ENCODE results near the gene HEBP1. TPM values are rescaled to one million over a fixed set of nuclear protein-coding genes. Genes with fewer than 3 reads are reported as not detected.

The HEBP1 gene
- total RNA-seq, 4 donors from 2014 or later, result 44.5 to 78.0 (median 49.0) TPM

DNA sequence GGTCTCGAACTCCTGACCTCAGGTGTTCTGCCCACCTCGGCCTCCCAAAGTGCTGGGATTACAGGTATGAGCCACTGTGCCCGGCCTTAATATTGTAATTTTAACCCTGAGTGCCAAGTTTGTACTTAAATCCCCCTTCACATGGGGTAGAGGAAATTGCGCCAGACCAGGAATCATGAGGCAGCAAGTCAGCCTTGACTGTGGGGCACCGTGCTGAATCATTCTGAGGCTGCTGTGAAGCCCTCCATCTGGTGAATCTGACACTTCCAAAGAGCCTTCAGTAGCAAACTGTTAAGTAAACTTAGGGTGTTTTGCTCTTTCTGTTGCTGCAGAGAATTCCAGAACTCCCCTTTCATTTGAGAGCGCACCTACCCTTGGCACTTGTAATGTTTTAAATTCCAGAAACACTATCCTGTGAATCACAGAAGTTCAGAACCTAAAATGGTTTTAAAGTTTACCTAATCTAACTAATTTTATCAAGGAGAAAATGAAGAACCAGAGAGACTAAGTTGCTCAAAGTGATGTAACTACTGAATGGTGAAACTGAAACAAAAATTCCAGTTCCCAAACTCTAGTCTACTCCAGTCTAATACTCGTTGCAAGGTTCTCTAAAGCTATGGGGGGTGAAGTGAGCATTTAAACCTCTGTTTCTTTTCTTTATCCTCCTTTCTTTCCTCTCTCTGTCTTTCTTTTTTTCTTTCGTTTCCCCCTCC is 7.5 kb downstream of the HEBP1 start:
- TF ChIP-seq, protein P1, sequence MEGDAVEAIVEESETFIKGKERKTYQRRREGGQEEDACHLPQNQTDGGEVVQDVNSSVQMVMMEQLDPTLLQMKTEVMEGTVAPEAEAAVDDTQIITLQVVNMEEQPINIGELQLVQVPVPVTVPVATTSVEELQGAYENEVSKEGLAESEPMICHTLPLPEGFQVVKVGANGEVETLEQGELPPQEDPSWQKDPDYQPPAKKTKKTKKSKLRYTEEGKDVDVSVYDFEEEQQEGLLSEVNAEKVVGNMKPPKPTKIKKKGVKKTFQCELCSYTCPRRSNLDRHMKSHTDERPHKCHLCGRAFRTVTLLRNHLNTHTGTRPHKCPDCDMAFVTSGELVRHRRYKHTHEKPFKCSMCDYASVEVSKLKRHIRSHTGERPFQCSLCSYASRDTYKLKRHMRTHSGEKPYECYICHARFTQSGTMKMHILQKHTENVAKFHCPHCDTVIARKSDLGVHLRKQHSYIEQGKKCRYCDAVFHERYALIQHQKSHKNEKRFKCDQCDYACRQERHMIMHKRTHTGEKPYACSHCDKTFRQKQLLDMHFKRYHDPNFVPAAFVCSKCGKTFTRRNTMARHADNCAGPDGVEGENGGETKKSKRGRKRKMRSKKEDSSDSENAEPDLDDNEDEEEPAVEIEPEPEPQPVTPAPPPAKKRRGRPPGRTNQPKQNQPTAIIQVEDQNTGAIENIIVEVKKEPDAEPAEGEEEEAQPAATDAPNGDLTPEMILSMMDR (IDR thresholded peaks at IDR 0.05), result no peak
- peak; percentile 87 for ATAC-seq (ENCODE audit: low FRiP score)
- peak; percentile 58 for DNase-seq (ENCODE audit: low spot score)

DNA sequence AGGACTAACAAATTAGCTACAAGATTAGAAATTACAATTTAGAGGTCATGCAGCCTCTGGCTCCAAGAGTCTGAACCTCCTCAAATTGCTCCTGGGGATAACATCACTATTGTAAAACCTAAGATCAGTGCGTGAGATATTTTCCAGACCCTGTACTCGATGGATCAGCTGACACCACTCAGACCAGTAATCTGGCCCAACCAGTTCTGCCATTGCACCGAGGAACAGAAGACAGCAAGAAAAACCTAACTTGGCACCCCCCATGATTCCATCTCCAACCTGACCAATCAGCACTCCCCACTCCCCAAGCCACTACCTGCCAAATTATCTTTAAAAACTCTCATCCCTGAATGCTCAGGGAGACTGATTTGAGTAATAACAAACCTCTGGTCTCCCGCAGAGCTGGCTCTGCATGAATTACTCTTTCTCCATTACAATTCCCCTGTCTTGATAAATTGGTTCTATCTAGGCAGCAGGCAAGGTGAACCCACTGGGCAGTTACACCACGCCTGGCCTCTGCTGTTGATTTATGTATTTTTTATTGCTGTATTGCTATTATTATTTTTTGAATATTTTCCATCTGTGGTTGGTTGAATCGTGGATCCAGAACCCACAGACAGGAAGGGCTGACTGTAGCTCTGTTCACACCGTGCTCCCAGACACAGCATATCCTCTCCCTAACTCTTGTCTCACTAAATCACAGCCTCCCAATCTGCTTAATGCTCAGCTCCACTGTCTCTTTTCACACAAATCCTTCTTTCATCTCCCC is 9.2 kb downstream of the HEBP1 start:
- DNase-seq (ENCODE audit: low spot score) (no peak), ATAC-seq (ENCODE audit: low FRiP score) (no peak)
- TF ChIP-seq, protein P1 (IDR thresholded peaks at IDR 0.05), result no peak

DNA sequence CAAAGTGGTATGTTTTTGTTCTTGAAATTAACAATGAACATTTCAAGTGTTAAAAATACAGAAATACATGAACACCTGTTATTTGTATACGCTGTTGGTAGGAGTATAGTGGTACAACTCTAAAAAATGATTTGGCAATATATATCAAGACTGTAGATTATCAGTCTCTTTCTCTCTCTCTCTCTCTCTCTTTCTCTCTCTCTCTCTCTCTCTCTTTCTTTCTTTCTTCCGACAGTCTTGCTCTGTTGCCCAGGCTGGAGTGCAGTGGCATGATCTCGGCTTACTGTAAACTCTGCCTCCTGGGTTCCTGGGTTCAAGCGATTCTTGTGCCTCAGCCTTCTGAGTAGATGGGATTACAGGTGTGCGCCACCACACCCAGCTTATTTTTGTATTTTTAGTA is 12.6 kb downstream of the HEBP1 start:
- DNase-seq (ENCODE audit: low spot score), result no peak
- TF ChIP-seq, protein P1 (IDR thresholded peaks at IDR 0.05), result no peak
- ATAC-seq (ENCODE audit: low FRiP score), result no peak

DNA sequence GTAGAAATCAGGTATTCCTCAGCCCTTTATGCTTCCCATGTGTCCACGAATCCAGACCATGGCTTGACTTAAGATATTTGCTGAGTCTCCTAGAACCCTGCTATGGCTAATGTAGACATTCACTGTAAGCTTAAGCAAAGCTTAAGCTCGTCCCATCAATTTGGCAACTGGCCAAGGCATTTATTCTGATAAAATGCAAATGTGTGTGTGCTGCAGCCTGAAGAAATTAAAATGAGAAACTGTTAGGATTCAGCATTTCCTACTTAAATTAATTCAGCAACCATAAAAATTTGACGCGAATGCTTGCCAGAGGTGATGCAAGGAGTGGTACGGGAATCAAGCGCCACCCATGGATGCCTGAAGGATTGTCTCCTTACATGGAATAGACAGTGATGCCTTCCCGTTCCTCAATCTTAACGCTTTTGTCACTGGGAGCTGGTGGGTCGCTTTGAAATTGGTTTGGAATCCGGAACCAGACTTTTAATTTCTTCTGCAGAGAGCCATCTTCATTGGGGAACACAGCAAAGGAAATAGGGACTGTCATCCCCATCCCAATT is 13.2 kb downstream of the HEBP1 start:
- no peak for DNase-seq (ENCODE audit: low spot score)
- TF ChIP-seq, protein P1 (IDR thresholded peaks at IDR 0.05), result no peak
- no peak for ATAC-seq (ENCODE audit: low FRiP score)

DNA sequence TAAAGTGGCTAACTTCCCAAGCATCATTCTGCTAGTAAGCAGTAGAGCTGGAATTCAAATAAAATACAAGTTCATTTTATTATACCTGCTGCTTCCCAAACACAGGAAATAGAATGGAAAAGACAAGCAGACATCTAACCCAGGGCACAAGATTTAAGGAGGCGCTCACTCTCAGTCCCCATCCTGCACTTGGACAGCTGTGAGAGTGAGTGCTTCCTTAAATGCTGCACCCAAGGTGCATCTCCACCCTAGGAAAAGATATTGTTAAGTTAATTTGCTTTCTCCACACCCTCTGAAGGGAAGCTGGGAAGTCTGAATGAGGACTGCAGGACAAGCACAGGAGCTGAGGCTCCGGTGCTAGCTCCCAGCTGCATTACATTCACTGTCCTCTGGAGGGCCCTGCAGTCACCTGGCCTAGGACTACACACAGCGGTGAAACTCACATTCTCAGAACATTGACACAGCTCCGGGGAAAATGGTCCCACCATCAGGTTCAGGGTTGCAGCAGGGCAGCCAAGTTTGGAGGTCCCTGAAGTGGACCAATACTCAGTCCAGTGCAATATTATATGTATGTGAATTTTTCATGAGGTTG is 14.2 kb downstream of the HEBP1 start:
- ATAC-seq (ENCODE audit: low FRiP score), result no peak

DNA sequence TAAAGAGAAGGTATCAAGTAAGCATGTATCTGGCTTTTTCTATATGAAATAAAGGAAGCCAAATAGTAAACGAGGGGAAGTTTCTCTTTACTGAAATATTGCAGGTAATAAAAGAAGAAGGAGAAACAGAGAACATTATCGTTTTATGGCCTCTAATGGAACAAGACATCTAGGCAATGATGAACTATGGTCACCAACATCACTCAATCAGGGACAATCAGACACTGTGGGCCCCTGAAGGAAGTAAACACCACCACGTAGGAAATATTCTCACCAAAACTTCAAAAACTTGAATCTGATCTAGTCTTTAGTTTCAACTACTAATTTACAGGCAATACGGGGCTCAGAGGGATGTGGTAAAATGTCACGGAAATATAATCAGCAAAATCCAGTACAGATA is 15.9 kb downstream of the HEBP1 start:
- DNase-seq (ENCODE audit: low spot score), result no peak
- ATAC-seq (ENCODE audit: low FRiP score), result no peak
- TF ChIP-seq, protein P1 (IDR thresholded peaks at IDR 0.05), result no peak

More for the DNA sequence above, 14.2 kb downstream of the HEBP1 start:
- TF ChIP-seq, protein P1 (IDR thresholded peaks at IDR 0.05), result peak in 1 of 3 donors; percentile 31
- DNase-seq (ENCODE audit: low spot score), result no peak
